ENCODE results near the gene DNAJC4. TPM values are rescaled to one million over a fixed set of nuclear protein-coding genes. Genes with fewer than 3 reads are reported as not detected.

The DNAJC4 gene
- total and polyA plus RNA-seq, 9 of the 15 experiments (the other 6 are each of a cell fraction or from before 2014, with no cell fraction given): 4.0 to 32.6 (median 19.9) TPM

- no peak for TF ChIP-seq ATF3 (IDR thresholded peaks at IDR 0.05)
- TF ChIP-seq ATF3 (CRISPR knock-in tag; conservative IDR thresholded peaks at IDR 0.05): peak; percentile 54; the same call in 1 of the 2 replicates
- TF ChIP-seq SMAD2 (IDR thresholded peaks at IDR 0.05; ENCODE audit: low read depth, low read length): no peak
- no peak for TF ChIP-seq ELF2 (CRISPR knock-in tag; IDR thresholded peaks at IDR 0.05)
- TF ChIP-seq ZKSCAN1 (IDR thresholded peaks at IDR 0.05; ENCODE audit: low read depth, low read length): no peak
- peak; percentile 40 for TF ChIP-seq CBX1 (IDR thresholded peaks at IDR 0.05; ENCODE audit: low read depth)
- TF ChIP-seq GATAD2B (IDR thresholded peaks at IDR 0.05; ENCODE audit: borderline replicate concordance): no peak
- no peak for TF ChIP-seq CHD1 (IDR thresholded peaks at IDR 0.05; ENCODE audit: low read length)
- peak; percentile 52; the same call in 1 of the 2 replicates for TF ChIP-seq ZNF263 (CRISPR knock-in tag; IDR thresholded peaks at IDR 0.05; ENCODE audit: borderline replicate concordance)
- TF ChIP-seq ZFX (CRISPR knock-in tag; IDR thresholded peaks at IDR 0.05): peak; percentile 89
- no peak for TF ChIP-seq SETDB1 (IDR thresholded peaks at IDR 0.05; ENCODE audit: low read length)
- TF ChIP-seq BHLHE40 (IDR thresholded peaks at IDR 0.05; ENCODE audit: low read length): no peak
- TF ChIP-seq EWSR1 (IDR thresholded peaks at IDR 0.05; ENCODE audit: borderline replicate concordance, low read depth, partially characterized antibody): no peak
- no peak for TF ChIP-seq ZNF280B (CRISPR knock-in tag; IDR thresholded peaks at IDR 0.05)
- TF ChIP-seq GATA2 (CRISPR knock-in tag; IDR thresholded peaks at IDR 0.05): no peak
- no peak for TF ChIP-seq ZNF589 (CRISPR knock-in tag; IDR thresholded peaks at IDR 0.05; ENCODE audit: low read depth)
- TF ChIP-seq ZNF12 (CRISPR knock-in tag; IDR thresholded peaks at IDR 0.05): peak; percentile 69; the same call in 1 of the 2 replicates
- no peak for TF ChIP-seq TFAM (CRISPR knock-in tag; conservative IDR thresholded peaks at IDR 0.05)
- no peak for TF ChIP-seq BCLAF1 (IDR thresholded peaks at IDR 0.05; ENCODE audit: borderline replicate concordance in 1 of 2, control insufficient read depth in 1 of 2, low read depth in 2 of 2, low read length in 1 of 2)
- 0 out of 2 replicates have a peak, but pooled peaks have one; percentile 17 for TF ChIP-seq L3MBTL2 (IDR thresholded peaks at IDR 0.05)
- TF ChIP-seq ZNF174 (CRISPR knock-in tag; IDR thresholded peaks at IDR 0.05): no peak
- no peak for TF ChIP-seq ZNF444 (CRISPR knock-in tag; IDR thresholded peaks at IDR 0.05)
- no peak for TF ChIP-seq PYGO2 (tag; IDR thresholded peaks at IDR 0.05)
- 0 out of 2 replicates have a peak, but pooled peaks have one; percentile 64 for TF ChIP-seq FOXK1 (CRISPR knock-in tag; IDR thresholded peaks at IDR 0.05; ENCODE audit: borderline replicate concordance)
Measured at GRCh38 chr11:64230171-64230984, at the start of gene DNAJC4 (continued).
